Measurements from ENCODE around the gene CPED1. TPM values are rescaled to one million over a fixed set of nuclear protein-coding genes. Genes with fewer than 3 reads are reported as not detected.
A peak's percentile ranks its signal among the peaks of the same experiment; 100 is the strongest.

Gene CPED1
- total and polyA plus RNA-seq, 7 donors = 1.2 to 120 (median 79.6) TPM

DNA sequence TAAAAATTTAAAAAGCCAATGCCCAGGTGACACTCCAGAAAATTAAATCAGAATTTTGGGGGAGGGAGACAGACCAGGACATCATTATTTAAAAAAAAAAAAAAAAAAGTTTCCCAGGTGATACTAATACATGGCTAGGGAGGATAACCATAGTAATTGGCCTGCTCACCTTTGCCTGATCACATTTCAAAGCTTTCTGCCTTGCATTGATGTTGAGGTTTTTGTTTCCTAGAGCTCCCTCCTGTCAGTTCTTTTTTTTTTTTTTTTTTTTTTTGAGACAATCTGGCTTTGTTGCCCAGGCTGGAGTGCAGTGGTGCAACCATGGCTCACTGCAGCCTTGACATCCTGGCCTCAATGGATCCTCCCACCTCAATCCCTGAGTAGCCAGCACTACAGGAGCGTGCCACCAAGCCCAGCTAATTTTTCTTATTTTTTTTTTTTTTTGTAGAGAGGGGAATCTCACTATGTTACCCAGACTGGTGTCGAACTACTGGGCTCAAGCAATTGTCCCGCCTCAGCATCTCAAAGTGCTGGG lies 38.1 kb downstream of the CPED1 start:
- peak overlapping the region in 3 of 4 donors; percentile 73 to 80 (median 79) for H3K27ac ChIP-seq
- DNase-seq = no peak
- TF ChIP-seq EP300 (IDR thresholded peaks at IDR 0.05) (no peak), POLR2AphosphoS5 (IDR thresholded peaks at IDR 0.05) (no peak), POLR2A (IDR thresholded peaks at IDR 0.05) (no peak)
- TF ChIP-seq, protein P1, sequence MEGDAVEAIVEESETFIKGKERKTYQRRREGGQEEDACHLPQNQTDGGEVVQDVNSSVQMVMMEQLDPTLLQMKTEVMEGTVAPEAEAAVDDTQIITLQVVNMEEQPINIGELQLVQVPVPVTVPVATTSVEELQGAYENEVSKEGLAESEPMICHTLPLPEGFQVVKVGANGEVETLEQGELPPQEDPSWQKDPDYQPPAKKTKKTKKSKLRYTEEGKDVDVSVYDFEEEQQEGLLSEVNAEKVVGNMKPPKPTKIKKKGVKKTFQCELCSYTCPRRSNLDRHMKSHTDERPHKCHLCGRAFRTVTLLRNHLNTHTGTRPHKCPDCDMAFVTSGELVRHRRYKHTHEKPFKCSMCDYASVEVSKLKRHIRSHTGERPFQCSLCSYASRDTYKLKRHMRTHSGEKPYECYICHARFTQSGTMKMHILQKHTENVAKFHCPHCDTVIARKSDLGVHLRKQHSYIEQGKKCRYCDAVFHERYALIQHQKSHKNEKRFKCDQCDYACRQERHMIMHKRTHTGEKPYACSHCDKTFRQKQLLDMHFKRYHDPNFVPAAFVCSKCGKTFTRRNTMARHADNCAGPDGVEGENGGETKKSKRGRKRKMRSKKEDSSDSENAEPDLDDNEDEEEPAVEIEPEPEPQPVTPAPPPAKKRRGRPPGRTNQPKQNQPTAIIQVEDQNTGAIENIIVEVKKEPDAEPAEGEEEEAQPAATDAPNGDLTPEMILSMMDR (IDR thresholded peaks at IDR 0.05) = no peak
- peaks cover 0 to 74% (median 50%) of the 10 kb centered on the region in 4 donors for H3K4me1 ChIP-seq
- H3K36me3 ChIP-seq = no peaks in the 10 kb centered on the region
- 91 to 94% methylated on average over 3 of the region's 3 CpGs for WGBS, 2 donors
- no peaks in the 10 kb centered on the region for H3K9me3 ChIP-seq
- intact Hi-C loops (cut with DNase I) = loop anchor here (5.0 kb wide), 1 partner anchor 56 kb away; no protein-coding TSS in a partner anchor
- H3K4me3 ChIP-seq = no peak overlapping the region
- H3K27me3 ChIP-seq = no peaks in the 10 kb centered on the region

DNA sequence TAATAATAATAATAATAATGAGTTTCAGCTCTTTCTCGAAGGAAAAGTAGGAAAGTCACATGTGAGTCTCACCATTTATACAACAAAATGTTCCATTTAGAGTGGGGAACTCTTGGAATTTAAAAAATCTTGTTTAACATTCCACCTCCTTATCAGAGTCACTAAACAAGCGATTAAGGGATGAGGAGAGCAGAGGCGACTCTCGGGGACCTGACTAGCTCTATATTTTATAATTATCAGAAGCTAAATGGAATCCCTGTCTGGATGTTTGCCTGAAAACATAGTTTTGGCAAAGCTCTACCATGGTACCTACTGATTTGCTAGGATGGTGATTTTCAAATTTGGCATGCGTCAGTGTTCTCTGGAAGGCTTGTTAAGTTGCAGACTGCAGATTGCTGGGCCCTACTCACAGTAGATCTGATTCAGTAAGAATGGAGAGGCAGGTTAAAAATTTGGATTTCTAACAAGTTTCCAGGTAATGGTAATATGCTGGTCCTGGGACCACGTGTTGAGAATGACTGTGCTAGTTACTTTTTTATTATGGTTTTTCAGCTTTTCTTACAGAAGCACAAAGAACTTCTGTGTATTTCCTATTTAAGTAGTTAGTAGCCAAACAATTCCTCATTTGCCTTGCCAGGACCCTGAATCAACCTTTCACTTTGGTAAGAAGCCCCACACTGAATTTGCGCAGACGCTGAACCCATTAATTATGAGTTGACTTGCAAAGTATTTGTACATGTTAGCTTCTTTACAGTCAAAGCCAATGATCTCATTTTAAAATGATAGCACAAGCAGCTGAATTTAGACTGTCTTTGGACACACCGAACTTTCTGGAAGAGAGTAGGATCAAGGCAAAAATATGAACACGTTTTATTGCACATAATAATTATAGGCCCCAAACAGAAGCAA lies 39.5 kb downstream of the CPED1 start:
- no peak for TF ChIP-seq EP300 (IDR thresholded peaks at IDR 0.05)
- no peak for TF ChIP-seq POLR2AphosphoS5 (IDR thresholded peaks at IDR 0.05)
- TF ChIP-seq POLR2A (IDR thresholded peaks at IDR 0.05) = no peak
- TF ChIP-seq, protein P1 (IDR thresholded peaks at IDR 0.05) = no peak
- H3K9me3 ChIP-seq = no peaks in the 10 kb centered on the region
- 77 to 83% methylated on average over 10 of the region's 10 CpGs for WGBS, 2 donors
- H3K36me3 ChIP-seq = no peaks in the 10 kb centered on the region
- peaks cover 0 to 68% (median 48%) of the 10 kb centered on the region in 4 donors for H3K4me1 ChIP-seq
- no peak for DNase-seq
- H3K4me3 ChIP-seq = no peak overlapping the region
- intact Hi-C loops (cut with DNase I) = loop anchor here (5.0 kb wide), 1 partner anchor 54 kb away; no protein-coding TSS in a partner anchor
- no peaks in the 10 kb centered on the region for H3K27me3 ChIP-seq
- peak overlapping the region in 3 of 4 donors; percentile 59 to 80 (median 79) for H3K27ac ChIP-seq

- H3K27ac ChIP-seq = peak overlapping the region in 2 of 4 donors; percentile 79 to 80
- no peak for TF ChIP-seq POLR2A (IDR thresholded peaks at IDR 0.05)
- TF ChIP-seq POLR2AphosphoS5 (IDR thresholded peaks at IDR 0.05) = no peak
- TF ChIP-seq, protein P1 (IDR thresholded peaks at IDR 0.05) = no peak
- no peak for TF ChIP-seq EP300 (IDR thresholded peaks at IDR 0.05)
- no peak for DNase-seq
These were observed 40.8 kb downstream of the CPED1 start for GRCh38 chr7:121029302-121029701.

GRCh38 chr7:121030308-121030707 lies 41.8 kb downstream of the CPED1 start:
- H3K27me3 ChIP-seq = no peaks in the 10 kb centered on the region
- no peaks in the 10 kb centered on the region for H3K9me3 ChIP-seq
- H3K4me1 ChIP-seq = peaks cover 0 to 53% (median 31%) of the 10 kb centered on the region in 4 donors
- no peak overlapping the region for H3K4me3 ChIP-seq
- no peak for DNase-seq
- intact Hi-C loops (cut with DNase I) = no loop called here
- TF ChIP-seq POLR2A (IDR thresholded peaks at IDR 0.05) = no peak
- no peak for TF ChIP-seq POLR2AphosphoS5 (IDR thresholded peaks at IDR 0.05)
- no peak for TF ChIP-seq EP300 (IDR thresholded peaks at IDR 0.05)
- TF ChIP-seq, protein P1 (IDR thresholded peaks at IDR 0.05) = no peak
- H3K36me3 ChIP-seq = no peaks in the 10 kb centered on the region
- peak overlapping the region in 2 of 4 donors; percentile 20 to 80 for H3K27ac ChIP-seq
- WGBS, 2 donors = 89 to 93% methylated on average over 5 of the region's 5 CpGs

More at GRCh38 chr7:121029302-121029701, 40.8 kb downstream of the CPED1 start:
- Histone ChIP-seq H3K4me1 (peaks cover 0 to 62% (median 39%) of the 10 kb centered on the region in 4 donors), H3K36me3 (no peaks in the 10 kb centered on the region), H3K9me3 (no peaks in the 10 kb centered on the region), H3K27me3 (no peaks in the 10 kb centered on the region), H3K4me3 (no peak overlapping the region)
- 74 to 85% methylated on average over 1 of the region's 1 CpG for WGBS, 2 donors
- intact Hi-C loops (cut with DNase I) = loop anchor here (5.0 kb wide), 1 partner anchor 53 kb away; no protein-coding TSS in a partner anchor
